ENCODE results near the gene RTTN. TPM values are rescaled to one million over a fixed set of nuclear protein-coding genes. Genes with fewer than 3 reads are reported as not detected.

Gene RTTN
- total RNA-seq, 1 donor from 2014 or later, result 52.4 TPM

GRCh38 chr18:70124139-70124538 is 81.3 kb downstream of the RTTN start:
- Histone ChIP-seq H3K79me2 (ENCODE audit: low read depth) (no peaks in the 10 kb centered on the region), H3K9ac (no peak overlapping the region), H3K4me1 (no peaks in the 10 kb centered on the region), H3K4me3 (no peak overlapping the region), H2AFZ (replicated peaks) (no peak overlapping the region), H3K27me3 (no peaks in the 10 kb centered on the region), H3K9me3 (ENCODE audit: low read depth) (no peaks in the 10 kb centered on the region), H4K20me1 (ENCODE audit: low read depth) (no peaks in the 10 kb centered on the region), H3K4me2 (no peak overlapping the region), H3F3A (ENCODE audit: low read depth) (no peaks in the 10 kb centered on the region), H3K27ac (no peak overlapping the region), H3K36me3 (no peaks in the 10 kb centered on the region)
- peaks cover 1% of the 10 kb centered on the region for H3K9me3 Mint-ChIP-seq
- TF ChIP-seq CTCF (IDR thresholded peaks at IDR 0.05) (no peak), EZH2phosphoT487 (IDR thresholded peaks at IDR 0.05) (no peak), EZH2 (IDR thresholded peaks at IDR 0.05) (no peak)
- no peaks in the 10 kb centered on the region for H3K27me3 Mint-ChIP-seq (ENCODE audit: insufficient read depth, low read depth)
- peaks cover 7% of the 10 kb centered on the region for H3K36me3 Mint-ChIP-seq
- no peak overlapping the region for H3K27ac Mint-ChIP-seq
- no peak overlapping the region for H3K4me3 Mint-ChIP-seq
- H3K4me1 Mint-ChIP-seq, result no peaks in the 10 kb centered on the region
- no peak for DNase-seq (ENCODE audit: low spot score)

- Mint-ChIP-seq H3K27me3 (ENCODE audit: insufficient read depth, low read depth) (no peaks in the 10 kb centered on the region), H3K4me1 (no peaks in the 10 kb centered on the region), H3K4me3 (no peak overlapping the region), H3K9me3 (no peaks in the 10 kb centered on the region), H3K27ac (no peak overlapping the region), H3K36me3 (peaks cover 15% of the 10 kb centered on the region)
- TF ChIP-seq EZH2 (IDR thresholded peaks at IDR 0.05) (no peak), CTCF (IDR thresholded peaks at IDR 0.05) (no peak), EZH2phosphoT487 (IDR thresholded peaks at IDR 0.05) (no peak)
- no peaks in the 10 kb centered on the region for H3K27me3 ChIP-seq
- H2AFZ ChIP-seq (replicated peaks), result no peak overlapping the region
- no peak overlapping the region for H3K9ac ChIP-seq
- no peak overlapping the region for H3K4me2 ChIP-seq
- no peak overlapping the region for H3K27ac ChIP-seq
- H3F3A ChIP-seq (ENCODE audit: low read depth), result no peaks in the 10 kb centered on the region
- no peaks in the 10 kb centered on the region for H3K4me1 ChIP-seq
- H4K20me1 ChIP-seq (ENCODE audit: low read depth), result no peaks in the 10 kb centered on the region
- H3K36me3 ChIP-seq, result no peaks in the 10 kb centered on the region
- no peak for DNase-seq (ENCODE audit: low spot score)
- no peak overlapping the region for H3K4me3 ChIP-seq
- H3K79me2 ChIP-seq (ENCODE audit: low read depth), result no peaks in the 10 kb centered on the region
- no peaks in the 10 kb centered on the region for H3K9me3 ChIP-seq (ENCODE audit: low read depth)
These were observed 83.6 kb downstream of the RTTN start for GRCh38 chr18:70121842-70122241.

- H3K9me3 Mint-ChIP-seq, result peaks cover 2% of the 10 kb centered on the region
- H3K27me3 ChIP-seq, result no peaks in the 10 kb centered on the region
- no peak for DNase-seq (ENCODE audit: low spot score)
- no peaks in the 10 kb centered on the region for H4K20me1 ChIP-seq (ENCODE audit: low read depth)
- no peak overlapping the region for H2AFZ ChIP-seq (replicated peaks)
- no peaks in the 10 kb centered on the region for H3K9me3 ChIP-seq (ENCODE audit: low read depth)
- H3K4me3 Mint-ChIP-seq, result no peak overlapping the region
- H3K4me3 ChIP-seq, result no peak overlapping the region
- H3F3A ChIP-seq (ENCODE audit: low read depth), result no peaks in the 10 kb centered on the region
- no peak overlapping the region for H3K4me2 ChIP-seq
- H3K36me3 Mint-ChIP-seq, result peaks cover 23% of the 10 kb centered on the region
- no peaks in the 10 kb centered on the region for H3K36me3 ChIP-seq
- no peaks in the 10 kb centered on the region for H3K79me2 ChIP-seq (ENCODE audit: low read depth)
- no peak overlapping the region for H3K9ac ChIP-seq
- H3K27ac Mint-ChIP-seq, result no peak overlapping the region
- H3K27me3 Mint-ChIP-seq (ENCODE audit: insufficient read depth, low read depth), result no peaks in the 10 kb centered on the region
- H3K27ac ChIP-seq, result no peak overlapping the region
- no peak for TF ChIP-seq EZH2 (IDR thresholded peaks at IDR 0.05)
- no peak for TF ChIP-seq CTCF (IDR thresholded peaks at IDR 0.05)
- TF ChIP-seq EZH2phosphoT487 (IDR thresholded peaks at IDR 0.05), result no peak
- H3K4me1 ChIP-seq, result no peaks in the 10 kb centered on the region
- H3K4me1 Mint-ChIP-seq, result no peaks in the 10 kb centered on the region
These were observed 88.5 kb downstream of the RTTN start for GRCh38 chr18:70116949-70117348.

Data from neural progenitor cell (in vitro differentiated cells).